PFSK-1 (cell line): ENCODE data around the gene XPNPEP2.
A peak's percentile ranks its signal among the peaks of the same experiment; 100 is the strongest.

Source experiments
- POLR2AphosphoS5 ChIP-seq: IDR thresholded peaks from 2 replicates; pipeline ENCODE4 v1.6.1; 2012; ENCODE audit warnings: low read depth, mild to moderate bottlenecking, control low read depth, low read length, moderate library complexity
- TF ChIP-seq, protein P1 (sequence below), 2 experiments: IDR thresholded peaks; 2 replicates each; pipeline versions ENCODE4 v1.6.1 to v1.8.0; 2011 to 2012; ENCODE audit warnings: low read depth in 2 of 2, low read length in 2 of 2, control low read depth in 1 of 2, inconsistent platforms in 1 of 2, mild to moderate bottlenecking in 1 of 2, moderate library complexity in 1 of 2; ENCODE audit not compliant: insufficient read depth in 1 of 2

DNA sequence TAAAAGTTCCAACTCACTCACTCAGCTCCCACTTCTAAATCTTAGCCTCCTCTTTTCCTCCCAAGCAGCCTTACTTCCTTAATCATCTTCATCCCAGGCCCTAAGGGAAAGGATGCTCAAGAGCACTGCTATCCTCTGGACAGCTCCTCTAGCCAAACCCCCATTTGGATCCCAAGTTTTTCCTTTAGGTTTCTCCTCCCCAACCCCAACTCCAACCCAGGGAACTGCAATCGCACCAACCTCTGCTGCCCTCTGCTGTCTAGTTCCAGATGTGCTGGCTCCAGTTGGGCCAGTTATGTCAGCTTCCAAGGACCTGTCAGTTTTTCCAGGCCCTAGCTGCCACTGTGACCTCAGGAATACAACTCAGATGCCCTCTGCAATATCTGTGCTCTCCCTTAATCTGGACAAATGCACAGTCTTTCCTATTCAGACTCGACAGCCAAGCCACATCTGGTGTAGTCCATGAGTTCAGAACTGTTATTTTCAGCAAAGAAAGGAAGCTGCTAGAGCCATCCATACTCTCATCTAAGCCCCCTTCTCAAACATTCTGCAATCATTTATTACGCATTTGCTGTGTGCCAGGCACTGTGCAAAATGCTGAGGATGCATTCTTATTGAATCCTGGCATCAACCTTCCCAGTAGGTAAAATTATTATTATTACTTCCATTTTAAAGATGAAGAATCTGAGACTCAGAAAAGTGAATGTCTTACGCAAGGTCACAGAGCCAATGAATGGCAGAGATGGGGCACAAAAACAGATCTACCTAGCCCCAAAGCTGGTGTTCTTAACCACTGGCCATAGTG, 12.3 kb upstream of the XPNPEP2 start:
- TF ChIP-seq POLR2AphosphoS5 = no peak
- TF ChIP-seq, protein P1, sequence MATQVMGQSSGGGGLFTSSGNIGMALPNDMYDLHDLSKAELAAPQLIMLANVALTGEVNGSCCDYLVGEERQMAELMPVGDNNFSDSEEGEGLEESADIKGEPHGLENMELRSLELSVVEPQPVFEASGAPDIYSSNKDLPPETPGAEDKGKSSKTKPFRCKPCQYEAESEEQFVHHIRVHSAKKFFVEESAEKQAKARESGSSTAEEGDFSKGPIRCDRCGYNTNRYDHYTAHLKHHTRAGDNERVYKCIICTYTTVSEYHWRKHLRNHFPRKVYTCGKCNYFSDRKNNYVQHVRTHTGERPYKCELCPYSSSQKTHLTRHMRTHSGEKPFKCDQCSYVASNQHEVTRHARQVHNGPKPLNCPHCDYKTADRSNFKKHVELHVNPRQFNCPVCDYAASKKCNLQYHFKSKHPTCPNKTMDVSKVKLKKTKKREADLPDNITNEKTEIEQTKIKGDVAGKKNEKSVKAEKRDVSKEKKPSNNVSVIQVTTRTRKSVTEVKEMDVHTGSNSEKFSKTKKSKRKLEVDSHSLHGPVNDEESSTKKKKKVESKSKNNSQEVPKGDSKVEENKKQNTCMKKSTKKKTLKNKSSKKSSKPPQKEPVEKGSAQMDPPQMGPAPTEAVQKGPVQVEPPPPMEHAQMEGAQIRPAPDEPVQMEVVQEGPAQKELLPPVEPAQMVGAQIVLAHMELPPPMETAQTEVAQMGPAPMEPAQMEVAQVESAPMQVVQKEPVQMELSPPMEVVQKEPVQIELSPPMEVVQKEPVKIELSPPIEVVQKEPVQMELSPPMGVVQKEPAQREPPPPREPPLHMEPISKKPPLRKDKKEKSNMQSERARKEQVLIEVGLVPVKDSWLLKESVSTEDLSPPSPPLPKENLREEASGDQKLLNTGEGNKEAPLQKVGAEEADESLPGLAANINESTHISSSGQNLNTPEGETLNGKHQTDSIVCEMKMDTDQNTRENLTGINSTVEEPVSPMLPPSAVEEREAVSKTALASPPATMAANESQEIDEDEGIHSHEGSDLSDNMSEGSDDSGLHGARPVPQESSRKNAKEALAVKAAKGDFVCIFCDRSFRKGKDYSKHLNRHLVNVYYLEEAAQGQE (IDR thresholded peaks at IDR 0.05; ENCODE audit: insufficient read depth in 1 of 2, low read depth in 2 of 2, low read length in 2 of 2) = peak; percentile 64 to 90
